ENCODE results near the gene FRMD4A.

- no peak for TF ChIP-seq CTCF (IDR thresholded peaks at IDR 0.05; ENCODE audit: low read length)
- no peak for TF ChIP-seq EZH2 (optimal IDR thresholded peaks at IDR 0.05; ENCODE audit: low read depth, low read length)
These were observed 591.5 kb downstream of the FRMD4A start for GRCh38 chr10:13739183-13739582.

Data from MM.1S (cell line).